Activated T-helper 2 cell treated with anti-CD3 and anti-CD28 coated beads, Interferon-gamma antibody, Interleukin-2, Interleukin-4, amounts not matched to agents 10 μg/mL and 5 μg/mL and 100 μg/mL, durations not matched to agents 14 hours and 24 hours and 36 hours (primary cell): ENCODE measurements around the gene DLG2. TPM values are rescaled to one million over a fixed set of nuclear protein-coding genes. Genes with fewer than 3 reads are reported as not detected.
"Not testable (repeated sequence)": the region's sequence is repeated elsewhere in the genome, so short reads cannot be mapped to it uniquely, and the experiment has no call there.

Source experiments
- DNase-seq: peaks from one replicate; pipeline ENCODE4 v3.0.0; 2021; ENCODE audit warnings: low spot score
- H3K27ac Mint-ChIP-seq: one replicate; pipeline ENCODE4 v1.8.0; 2021; ENCODE audit warnings: mixed read lengths
- H3K27me3 Mint-ChIP-seq: one replicate; pipeline ENCODE4 v1.8.0; 2021; ENCODE audit warnings: low read depth, mixed read lengths
- H3K36me3 Mint-ChIP-seq: one replicate; pipeline ENCODE4 v1.8.0; 2021; ENCODE audit warnings: low read depth, mixed read lengths
- H3K4me1 Mint-ChIP-seq: one replicate; pipeline ENCODE4 v1.8.0; 2021; ENCODE audit warnings: low read depth, mixed read lengths
- H3K4me3 Mint-ChIP-seq: one replicate; pipeline ENCODE4 v1.8.0; 2021; ENCODE audit warnings: low read depth, mild to moderate bottlenecking, moderate library complexity, mixed read lengths
- H3K9me3 Mint-ChIP-seq: one replicate; pipeline ENCODE4 v1.8.0; 2021; ENCODE audit warnings: mixed read lengths
- intact Hi-C: fragments of 100-400 bp; cut with micrococcal nuclease; formaldehyde crosslinking; loops from one replicate; pipeline ENCODE4 v1.15.1; 2023
- total RNA-seq: library from RNA; stranded (reverse); gene quantifications from 2 replicates; pipeline ENCODE4 v1.2.3, GENCODE V29; 2022

Gene DLG2
- total RNA-seq, 1 donor from 2014 or later, result 1.8 TPM

GRCh38 chr11:85133636-85134035 lies 493.5 kb downstream of the DLG2 start:
- Mint-ChIP-seq H3K4me1 (no peaks in the 10 kb centered on the region), H3K36me3 (no peaks in the 10 kb centered on the region), H3K9me3 (peaks cover 28% of the 10 kb centered on the region), H3K27me3 (no peaks in the 10 kb centered on the region), H3K4me3 (no peak overlapping the region), H3K27ac (no peak overlapping the region)
- DNase-seq, result no peak
- intact Hi-C loops, result no loop called here

GRCh38 chr11:85132851-85133585 lies 494.1 kb downstream of the DLG2 start:
- H3K36me3 Mint-ChIP-seq, result no peaks in the 10 kb centered on the region
- intact Hi-C loops, result no loop called here
- DNase-seq, result no peak
- no peak overlapping the region for H3K27ac Mint-ChIP-seq
- peaks cover 25% of the 10 kb centered on the region for H3K9me3 Mint-ChIP-seq
- no peaks in the 10 kb centered on the region for H3K27me3 Mint-ChIP-seq
- no peak overlapping the region for H3K4me3 Mint-ChIP-seq
- no peaks in the 10 kb centered on the region for H3K4me1 Mint-ChIP-seq

DNA sequence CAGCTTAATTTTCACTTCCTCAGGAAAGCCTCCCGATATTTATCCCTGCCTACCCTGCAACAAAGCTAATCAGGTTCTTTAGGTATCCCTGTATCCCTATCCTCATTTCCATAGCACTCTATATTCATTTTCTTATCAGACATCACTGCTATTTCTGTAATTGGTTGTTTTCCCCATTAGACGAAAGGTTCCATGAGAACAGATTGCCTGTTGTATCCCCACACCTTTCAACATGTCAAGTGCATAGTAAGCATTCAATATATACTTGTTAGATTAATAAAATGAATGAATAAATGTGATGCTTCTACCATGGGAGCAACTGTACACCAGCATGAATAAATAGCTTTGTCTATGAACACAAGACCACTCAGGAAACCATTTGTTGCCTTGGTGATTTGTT lies 499.8 kb downstream of the DLG2 start:
- Mint-ChIP-seq H3K27ac (no peak overlapping the region), H3K9me3 (peaks cover 30% of the 10 kb centered on the region), H3K36me3 (no peaks in the 10 kb centered on the region), H3K4me1 (no peaks in the 10 kb centered on the region), H3K27me3 (no peaks in the 10 kb centered on the region), H3K4me3 (no peak overlapping the region)
- intact Hi-C loops, result no loop called here
- DNase-seq, result no peak

DNA sequence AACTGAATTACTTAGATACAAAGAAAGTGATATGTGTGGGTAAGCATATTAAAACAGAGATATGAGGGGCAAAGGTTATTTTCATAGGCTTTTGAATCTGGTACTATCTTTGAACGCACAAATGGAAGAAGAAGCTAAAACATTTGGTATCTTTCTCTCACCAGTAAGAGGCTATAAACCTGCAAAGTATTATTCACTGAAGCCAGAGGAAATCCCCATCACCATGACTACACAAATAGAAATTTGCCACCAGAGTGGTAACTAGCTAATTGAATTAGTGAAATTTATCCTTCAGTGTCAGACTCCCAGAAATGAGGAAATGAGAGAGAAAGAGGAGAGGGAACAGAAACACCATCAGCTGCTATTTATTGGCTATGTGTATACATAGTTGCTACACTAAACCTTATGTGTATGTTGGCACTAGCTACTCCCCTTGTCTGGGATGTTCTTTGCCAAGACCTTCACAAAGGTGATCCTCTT lies 503.4 kb downstream of the DLG2 start:
- H3K27me3 Mint-ChIP-seq, result no peaks in the 10 kb centered on the region
- peaks cover 31% of the 10 kb centered on the region for H3K9me3 Mint-ChIP-seq
- no peak overlapping the region for H3K27ac Mint-ChIP-seq
- no peaks in the 10 kb centered on the region for H3K4me1 Mint-ChIP-seq
- H3K4me3 Mint-ChIP-seq, result no peak overlapping the region
- intact Hi-C loops, result no loop called here
- DNase-seq, result no peak
- H3K36me3 Mint-ChIP-seq, result no peaks in the 10 kb centered on the region

GRCh38 chr11:85118151-85118550 lies 509.0 kb downstream of the DLG2 start:
- Mint-ChIP-seq H3K36me3 (no peaks in the 10 kb centered on the region), H3K4me1 (no peaks in the 10 kb centered on the region), H3K9me3 (peaks cover 29% of the 10 kb centered on the region), H3K4me3 (no peak overlapping the region), H3K27ac (no peak overlapping the region), H3K27me3 (no peaks in the 10 kb centered on the region)
- intact Hi-C loops, result no loop called here
- DNase-seq, result no peak

GRCh38 chr11:85115798-85116197 lies 511.3 kb downstream of the DLG2 start:
- Mint-ChIP-seq H3K27me3 (no peaks in the 10 kb centered on the region), H3K4me1 (no peaks in the 10 kb centered on the region), H3K36me3 (no peaks in the 10 kb centered on the region), H3K4me3 (no peak overlapping the region), H3K9me3 (peaks cover 24% of the 10 kb centered on the region), H3K27ac (no peak overlapping the region)
- intact Hi-C loops, result no loop called here
- no peak for DNase-seq

DNA sequence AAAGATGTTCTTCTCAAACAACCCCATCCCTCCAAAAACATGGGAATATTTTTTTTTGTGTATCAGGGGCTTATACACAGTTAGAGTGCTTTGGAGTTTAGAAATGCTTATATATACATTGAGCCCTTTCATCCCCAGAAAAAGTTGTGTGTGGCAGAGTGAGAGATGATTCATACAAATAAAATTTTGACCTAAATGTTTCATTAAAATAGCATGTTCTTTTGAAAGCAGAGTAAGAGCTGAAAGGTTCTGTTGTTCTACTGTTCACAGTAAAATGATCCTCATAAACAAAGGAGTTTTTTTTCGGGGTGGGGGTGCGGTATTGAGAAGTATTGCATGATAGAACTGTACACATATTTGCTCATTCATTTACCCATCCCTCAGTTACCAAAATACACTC lies 512.4 kb downstream of the DLG2 start:
- peaks cover 3% of the 10 kb centered on the region for H3K4me1 Mint-ChIP-seq
- intact Hi-C loops, result no loop called here
- no peaks in the 10 kb centered on the region for H3K27me3 Mint-ChIP-seq
- H3K27ac Mint-ChIP-seq, result no peak overlapping the region
- H3K9me3 Mint-ChIP-seq, result peaks cover 20% of the 10 kb centered on the region
- H3K36me3 Mint-ChIP-seq, result no peaks in the 10 kb centered on the region
- DNase-seq, result no peak
- H3K4me3 Mint-ChIP-seq, result no peak overlapping the region

GRCh38 chr11:85110246-85110645 lies 516.9 kb downstream of the DLG2 start:
- H3K4me3 Mint-ChIP-seq, intact Hi-C loops, DNase-seq, H3K27me3 Mint-ChIP-seq, H3K36me3 Mint-ChIP-seq, H3K4me1 Mint-ChIP-seq, H3K27ac Mint-ChIP-seq: not testable (repeated sequence)
- H3K9me3 Mint-ChIP-seq, result peaks cover 22% of the 10 kb centered on the region

GRCh38 chr11:85109141-85109540 lies 518.0 kb downstream of the DLG2 start:
- Mint-ChIP-seq H3K27ac (no peak overlapping the region), H3K36me3 (no peaks in the 10 kb centered on the region), H3K27me3 (no peaks in the 10 kb centered on the region), H3K4me3 (no peak overlapping the region), H3K4me1 (peaks cover 3% of the 10 kb centered on the region), H3K9me3 (peaks cover 23% of the 10 kb centered on the region)
- DNase-seq, result no peak
- intact Hi-C loops, result no loop called here

GRCh38 chr11:85105868-85106267 lies 521.3 kb downstream of the DLG2 start:
- Mint-ChIP-seq H3K27ac (no peak overlapping the region), H3K9me3 (peaks cover 15% of the 10 kb centered on the region), H3K36me3 (no peaks in the 10 kb centered on the region), H3K4me1 (peaks cover 3% of the 10 kb centered on the region), H3K4me3 (no peak overlapping the region), H3K27me3 (no peaks in the 10 kb centered on the region)
- DNase-seq, result no peak
- intact Hi-C loops, result no loop called here

DNA sequence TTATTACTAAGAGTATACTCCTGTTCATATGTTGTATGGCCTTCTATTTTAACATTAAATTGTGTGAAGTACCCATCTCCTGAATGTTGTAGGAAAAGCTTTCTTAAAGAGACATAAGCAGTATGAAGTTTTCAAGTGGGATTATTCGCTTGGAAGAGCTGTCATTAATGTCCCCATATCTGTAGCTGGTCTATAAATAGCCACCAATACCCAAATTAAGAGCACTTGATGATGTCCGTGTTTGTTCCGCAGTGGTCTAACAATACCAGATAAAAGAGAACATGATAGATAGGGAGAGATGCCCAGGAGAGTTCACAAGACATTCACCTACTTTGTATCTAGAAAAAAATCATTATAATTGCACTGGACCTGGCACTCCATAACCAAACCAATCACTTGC lies 527.6 kb downstream of the DLG2 start:
- Mint-ChIP-seq H3K27me3 (no peaks in the 10 kb centered on the region), H3K36me3 (no peaks in the 10 kb centered on the region), H3K9me3 (peaks cover 23% of the 10 kb centered on the region), H3K4me3 (no peak overlapping the region), H3K27ac (no peak overlapping the region), H3K4me1 (no peaks in the 10 kb centered on the region)
- no peak for DNase-seq
- intact Hi-C loops, result no loop called here

GRCh38 chr11:85098996-85099395 lies 528.1 kb downstream of the DLG2 start:
- H3K9me3 Mint-ChIP-seq, result peaks cover 24% of the 10 kb centered on the region
- DNase-seq, result no peak
- H3K4me3 Mint-ChIP-seq, result no peak overlapping the region
- H3K27ac Mint-ChIP-seq, result no peak overlapping the region
- H3K4me1 Mint-ChIP-seq, result no peaks in the 10 kb centered on the region
- intact Hi-C loops, result no loop called here
- no peaks in the 10 kb centered on the region for H3K27me3 Mint-ChIP-seq
- H3K36me3 Mint-ChIP-seq, result no peaks in the 10 kb centered on the region

DNA sequence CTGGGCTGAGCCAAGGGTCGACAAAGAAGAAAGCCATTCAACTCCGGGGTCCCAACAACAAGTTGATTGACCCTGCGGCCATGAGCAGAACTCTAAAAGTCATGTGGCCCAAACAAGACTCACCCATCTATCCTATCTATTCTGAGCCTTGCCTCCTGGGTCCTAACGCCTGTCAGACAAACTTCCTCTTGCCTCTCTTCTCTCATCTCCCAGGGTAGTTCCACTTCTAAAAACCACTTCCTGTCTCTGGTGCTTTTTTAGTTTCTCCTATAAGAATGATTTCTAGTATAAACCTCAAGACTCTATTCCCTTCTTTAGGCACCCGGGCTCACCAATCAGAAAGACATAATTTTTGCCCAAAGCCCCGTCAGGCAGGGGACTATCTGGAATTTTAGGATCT lies 530.2 kb downstream of the DLG2 start:
- DNase-seq, result no peak
- Mint-ChIP-seq H3K27ac (no peak overlapping the region), H3K27me3 (no peaks in the 10 kb centered on the region), H3K4me1 (no peaks in the 10 kb centered on the region), H3K9me3 (peaks cover 32% of the 10 kb centered on the region), H3K36me3 (no peaks in the 10 kb centered on the region), H3K4me3 (no peak overlapping the region)
- intact Hi-C loops, result no loop called here

- intact Hi-C loops, result no loop called here
- Mint-ChIP-seq H3K27ac (no peak overlapping the region), H3K4me3 (no peak overlapping the region)
Observed at GRCh38 chr11:85095239-85095638, 531.9 kb downstream of the DLG2 start.

More at GRCh38 chr11:85095239-85095638, 531.9 kb downstream of the DLG2 start:
- DNase-seq, result no peak
- H3K9me3 Mint-ChIP-seq, result peaks cover 41% of the 10 kb centered on the region
- H3K36me3 Mint-ChIP-seq, result no peaks in the 10 kb centered on the region
- H3K4me1 Mint-ChIP-seq, result no peaks in the 10 kb centered on the region
- H3K27me3 Mint-ChIP-seq, result no peaks in the 10 kb centered on the region
